Panc1 (cell line): ENCODE measurements around the gene SGMS1. TPM values are rescaled to one million over a fixed set of nuclear protein-coding genes. Genes with fewer than 3 reads are reported as not detected.

Source experiments
- ATAC-seq: fragments of 200-7000 bp; cut with Tn5 transposase; 2 replicates; pipeline ENCODE4 v1.9.1; 2020; ENCODE audit warnings: mild to moderate bottlenecking, moderate library complexity
- BruUV-seq: library from RNA; stranded (reverse); fragments of 400-500 nt; replicated peaks from 2 replicates; lab custom pipeline; 2021; lab: Mats Ljungman, UMichigan
- CTCF ChIA-PET: fragments of 300-600 bp; sonication (Branson Sonifier 250); formaldehyde crosslinking; loops from one replicate; lab custom pipeline; 2022; ENCODE audit warnings: antibody characterized with exemption; lab: Charles Lee
- POLR2A ChIA-PET: fragments of 300-600 bp; sonication (Branson Sonifier 250); formaldehyde crosslinking; loops from one replicate; lab custom pipeline; 2022; ENCODE audit warnings: antibody characterized with exemption; lab: Charles Lee
- DNase-seq: peaks from one replicate; pipeline ENCODE4 v3.0.0-alpha.2; 2010; ENCODE audit warnings: low read depth, low spot score
- H3K27ac ChIP-seq: 2 replicates; pipeline ENCODE4 v1.5.1; 2011; ENCODE audit warnings: mild to moderate bottlenecking, low read length, inconsistent platforms
- H3K27me3 ChIP-seq: fragments of 200-500 bp; sonication (Bioruptor generic); 2 replicates; pipeline ENCODE4 v1.6.0; 2014; ENCODE audit warnings: low read length, inconsistent platforms; ENCODE audit not compliant: control insufficient read depth, insufficient read depth
- H3K36me3 ChIP-seq: fragments of 200-500 bp; sonication (Bioruptor generic); 2 replicates; pipeline ENCODE4 v1.5.1; 2014; ENCODE audit warnings: inconsistent platforms, mild to moderate bottlenecking, low read length, moderate library complexity; ENCODE audit not compliant: control insufficient read depth, insufficient read depth
- H3K4me1 ChIP-seq: 2 replicates; pipeline ENCODE4 v1.5.1; 2011; ENCODE audit warnings: inconsistent platforms, mild to moderate bottlenecking, low read length, moderate library complexity; ENCODE audit not compliant: control insufficient read depth, insufficient read depth
- H3K4me3 ChIP-seq, 2 experiments: 2 replicates each; pipeline ENCODE4 v1.5.1; 2011 to 2012; ENCODE audit warnings: low read depth in 2 of 2, low read length in 2 of 2, mild to moderate bottlenecking in 2 of 2, inconsistent platforms in 1 of 2, moderate library complexity in 1 of 2
- H3K9me3 ChIP-seq: fragments of 200-500 bp; sonication (Bioruptor generic); 2 replicates; pipeline ENCODE4 v1.5.1; 2014; ENCODE audit warnings: low read depth, mild to moderate bottlenecking, inconsistent platforms, low read length, moderate library complexity; ENCODE audit not compliant: control insufficient read depth, insufficient read depth
- POLR2AphosphoS5 ChIP-seq: IDR thresholded peaks from 2 replicates; pipeline ENCODE4 v1.6.1; 2012; ENCODE audit warnings: mild to moderate bottlenecking, low read depth, low read length, moderate library complexity
- SIN3A ChIP-seq: IDR thresholded peaks from 2 replicates; pipeline ENCODE4 v1.6.1; 2012; ENCODE audit warnings: low read depth, mild to moderate bottlenecking, low read length, moderate library complexity, borderline replicate concordance; ENCODE audit not compliant: insufficient read depth
- TCF7L2 ChIP-seq: IDR thresholded peaks from 2 replicates; pipeline ENCODE4 v1.6.1; 2011; ENCODE audit warnings: mild to moderate bottlenecking, low read depth, low read length, inconsistent platforms
- in situ Hi-C: cut with HindIII; loops from 2 replicates; pipeline ENCODE4 v1.10.0; 2016; ENCODE audit warnings: low sequenced_read_pairs, low pct_unique_long_range_greater_than_20kb
- intact Hi-C: fragments of 100-400 bp; cut with micrococcal nuclease; formaldehyde crosslinking; loops from one replicate; pipeline ENCODE4 v1.10.0; 2022; ENCODE audit not compliant: unreplicated experiment
- total RNA-seq: library from RNA; stranded (reverse); gene quantifications from one replicate; pipeline ENCODE4 v1.2.1, GENCODE V29; 2021; ENCODE audit not compliant: unreplicated experiment
- TF ChIP-seq, protein P1 (sequence below): fragments of 450-650 bp; IDR thresholded peaks from 2 replicates; pipeline ENCODE4 v1.5.1; 2017; ENCODE audit warnings: mild to moderate bottlenecking
- TF ChIP-seq, protein P2 (sequence below), 2 experiments: IDR thresholded peaks; 2 replicates each; pipeline ENCODE4 v1.6.1; 2011 to 2012; ENCODE audit warnings: low read depth in 2 of 2, control low read depth in 1 of 2, low read length in 1 of 2, mild to moderate bottlenecking in 1 of 2, moderate library complexity in 1 of 2; ENCODE audit not compliant: insufficient read depth in 1 of 2

The SGMS1 gene
- total RNA-seq, 1 experiment from 2014 or later, result 22.0 TPM

DNA sequence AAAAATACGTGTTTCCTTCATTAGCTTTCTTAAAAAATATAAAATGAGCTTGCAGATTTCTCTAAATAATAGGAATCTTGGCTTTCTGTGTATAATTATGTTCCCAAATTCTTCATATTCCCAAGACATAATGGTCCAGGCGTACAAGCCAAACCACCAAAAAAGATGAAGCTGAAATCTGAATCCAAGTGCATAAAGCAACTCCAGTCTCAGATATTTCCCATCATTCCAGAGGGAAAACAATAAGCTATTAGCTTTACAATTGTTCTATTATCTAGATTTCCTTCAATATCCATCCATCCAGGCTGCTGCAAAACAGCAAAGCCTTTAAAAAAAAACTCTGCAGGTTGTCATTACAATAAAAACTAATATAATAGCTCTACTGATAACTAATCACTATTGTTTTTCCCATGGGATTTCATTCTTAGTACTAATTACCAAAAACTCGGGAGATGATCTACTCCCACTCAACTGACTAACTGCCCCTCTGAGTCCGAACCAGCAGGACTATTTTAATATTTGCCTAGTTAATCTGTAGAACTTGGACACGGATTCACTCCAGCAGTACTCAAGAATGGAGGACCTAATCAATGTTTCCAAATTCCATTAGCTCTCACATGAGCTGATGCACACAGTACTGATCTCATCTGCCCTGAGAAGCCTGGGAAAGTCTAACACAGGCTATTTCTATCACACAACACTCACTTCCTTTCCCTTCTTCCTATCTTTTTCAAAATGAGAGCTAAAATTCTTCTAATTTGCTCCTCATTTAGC lies 263.5 kb downstream of the SGMS1 start:
- POLR2A ChIA-PET, result interaction anchor here (0.7 kb wide), 1 partner anchor 25 kb away, joined by 3 read pairs; no protein-coding TSS in a partner anchor
- no peaks in the 10 kb centered on the region for H3K4me1 ChIP-seq
- CTCF ChIA-PET, result no interaction called here
- intact Hi-C loops (loop anchor here (10.0 kb wide), 1 partner anchor 265 kb away; the partner anchor contains the start of gene SGMS1), in situ Hi-C loops (no loop called here)
- TF ChIP-seq POLR2AphosphoS5, result no peak
- no peak for TF ChIP-seq SIN3A
- TF ChIP-seq, protein P1, sequence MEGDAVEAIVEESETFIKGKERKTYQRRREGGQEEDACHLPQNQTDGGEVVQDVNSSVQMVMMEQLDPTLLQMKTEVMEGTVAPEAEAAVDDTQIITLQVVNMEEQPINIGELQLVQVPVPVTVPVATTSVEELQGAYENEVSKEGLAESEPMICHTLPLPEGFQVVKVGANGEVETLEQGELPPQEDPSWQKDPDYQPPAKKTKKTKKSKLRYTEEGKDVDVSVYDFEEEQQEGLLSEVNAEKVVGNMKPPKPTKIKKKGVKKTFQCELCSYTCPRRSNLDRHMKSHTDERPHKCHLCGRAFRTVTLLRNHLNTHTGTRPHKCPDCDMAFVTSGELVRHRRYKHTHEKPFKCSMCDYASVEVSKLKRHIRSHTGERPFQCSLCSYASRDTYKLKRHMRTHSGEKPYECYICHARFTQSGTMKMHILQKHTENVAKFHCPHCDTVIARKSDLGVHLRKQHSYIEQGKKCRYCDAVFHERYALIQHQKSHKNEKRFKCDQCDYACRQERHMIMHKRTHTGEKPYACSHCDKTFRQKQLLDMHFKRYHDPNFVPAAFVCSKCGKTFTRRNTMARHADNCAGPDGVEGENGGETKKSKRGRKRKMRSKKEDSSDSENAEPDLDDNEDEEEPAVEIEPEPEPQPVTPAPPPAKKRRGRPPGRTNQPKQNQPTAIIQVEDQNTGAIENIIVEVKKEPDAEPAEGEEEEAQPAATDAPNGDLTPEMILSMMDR, result no peak
- TF ChIP-seq, protein P2, sequence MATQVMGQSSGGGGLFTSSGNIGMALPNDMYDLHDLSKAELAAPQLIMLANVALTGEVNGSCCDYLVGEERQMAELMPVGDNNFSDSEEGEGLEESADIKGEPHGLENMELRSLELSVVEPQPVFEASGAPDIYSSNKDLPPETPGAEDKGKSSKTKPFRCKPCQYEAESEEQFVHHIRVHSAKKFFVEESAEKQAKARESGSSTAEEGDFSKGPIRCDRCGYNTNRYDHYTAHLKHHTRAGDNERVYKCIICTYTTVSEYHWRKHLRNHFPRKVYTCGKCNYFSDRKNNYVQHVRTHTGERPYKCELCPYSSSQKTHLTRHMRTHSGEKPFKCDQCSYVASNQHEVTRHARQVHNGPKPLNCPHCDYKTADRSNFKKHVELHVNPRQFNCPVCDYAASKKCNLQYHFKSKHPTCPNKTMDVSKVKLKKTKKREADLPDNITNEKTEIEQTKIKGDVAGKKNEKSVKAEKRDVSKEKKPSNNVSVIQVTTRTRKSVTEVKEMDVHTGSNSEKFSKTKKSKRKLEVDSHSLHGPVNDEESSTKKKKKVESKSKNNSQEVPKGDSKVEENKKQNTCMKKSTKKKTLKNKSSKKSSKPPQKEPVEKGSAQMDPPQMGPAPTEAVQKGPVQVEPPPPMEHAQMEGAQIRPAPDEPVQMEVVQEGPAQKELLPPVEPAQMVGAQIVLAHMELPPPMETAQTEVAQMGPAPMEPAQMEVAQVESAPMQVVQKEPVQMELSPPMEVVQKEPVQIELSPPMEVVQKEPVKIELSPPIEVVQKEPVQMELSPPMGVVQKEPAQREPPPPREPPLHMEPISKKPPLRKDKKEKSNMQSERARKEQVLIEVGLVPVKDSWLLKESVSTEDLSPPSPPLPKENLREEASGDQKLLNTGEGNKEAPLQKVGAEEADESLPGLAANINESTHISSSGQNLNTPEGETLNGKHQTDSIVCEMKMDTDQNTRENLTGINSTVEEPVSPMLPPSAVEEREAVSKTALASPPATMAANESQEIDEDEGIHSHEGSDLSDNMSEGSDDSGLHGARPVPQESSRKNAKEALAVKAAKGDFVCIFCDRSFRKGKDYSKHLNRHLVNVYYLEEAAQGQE (IDR thresholded peaks at IDR 0.05; ENCODE audit: insufficient read depth in 1 of 2, low read depth in 2 of 2, low read length in 1 of 2), result no peak
- H3K27ac ChIP-seq, result no peak overlapping the region
- DNase-seq, result no peak
- no TSS peak for BruUV-seq
- no peak overlapping the region for H3K4me3 ChIP-seq
- H3K9me3 ChIP-seq, result no peaks in the 10 kb centered on the region
- H3K36me3 ChIP-seq, result no peaks in the 10 kb centered on the region
- ATAC-seq, result no peak
- no peaks in the 10 kb centered on the region for H3K27me3 ChIP-seq

DNA sequence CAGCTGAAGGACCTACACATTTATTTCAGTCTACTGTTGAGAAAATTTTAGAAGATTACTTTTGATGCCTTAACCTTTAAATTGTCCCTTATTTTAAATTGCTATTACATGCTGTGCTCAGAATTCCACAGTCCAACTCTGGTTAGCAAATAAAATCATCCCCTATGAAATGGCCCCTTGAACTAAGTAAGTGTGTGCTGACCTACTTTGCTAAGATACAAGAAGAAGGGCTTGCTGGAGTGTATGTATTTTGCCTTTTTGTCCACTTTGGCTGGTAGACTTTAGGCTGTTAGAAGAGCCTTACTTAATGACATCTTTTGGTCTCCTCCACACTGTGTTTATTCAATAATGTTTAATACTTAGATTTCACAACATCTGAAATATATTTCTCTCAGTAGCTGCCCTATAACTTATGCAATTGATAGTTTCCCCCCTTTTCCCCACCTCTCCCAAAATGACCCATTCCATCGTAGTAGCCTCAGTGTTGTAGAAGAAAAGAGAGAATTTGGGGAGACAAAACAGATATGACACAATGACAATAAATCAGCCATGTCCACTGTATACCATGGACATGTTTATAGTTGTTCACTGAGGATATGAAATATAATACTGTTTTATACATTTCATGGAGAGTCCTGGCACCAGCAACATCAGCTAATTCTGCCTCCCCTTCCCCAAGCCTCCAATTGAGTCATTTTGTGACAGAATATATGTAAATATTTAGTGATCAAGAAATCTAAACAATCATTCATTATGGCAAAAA lies 264.6 kb downstream of the SGMS1 start:
- Histone ChIP-seq H3K9me3 (no peaks in the 10 kb centered on the region), H3K36me3 (no peaks in the 10 kb centered on the region), H3K4me3 (no peak overlapping the region), H3K27me3 (no peaks in the 10 kb centered on the region), H3K4me1 (no peaks in the 10 kb centered on the region), H3K27ac (no peak overlapping the region)
- TF ChIP-seq SIN3A, result no peak
- no peak for TF ChIP-seq POLR2AphosphoS5
- no peak for TF ChIP-seq TCF7L2
- TF ChIP-seq, protein P2 (IDR thresholded peaks at IDR 0.05; ENCODE audit: insufficient read depth in 1 of 2, low read depth in 2 of 2, low read length in 1 of 2), result no peak
- TF ChIP-seq, protein P1, result no peak
- in situ Hi-C loops, result no loop called here
- no peak for ATAC-seq
- POLR2A ChIA-PET, result no interaction called here
- CTCF ChIA-PET, result no interaction called here
- BruUV-seq, result no TSS peak
- intact Hi-C loops, result no loop called here
- no peak for DNase-seq
